HepG2 (cell line): ENCODE data around the gene MBD4. TPM values are rescaled to one million over a fixed set of nuclear protein-coding genes. Genes with fewer than 3 reads are reported as not detected.
A peak's percentile ranks its signal among the peaks of the same experiment; 100 is the strongest.

Experiments
- ATF7-NPFF ChIP-seq: sonication (generic); formaldehyde crosslinking; IDR thresholded peaks from 2 replicates; pipeline ENCODE4 v1.8.1; 2023; ENCODE audit warnings: mild to moderate bottlenecking, low read depth, missing genetic modification reagents, moderate library complexity
- GATA4 ChIP-seq: sonication (generic); IDR thresholded peaks from 2 replicates; pipeline ENCODE4 v1.6.1; 2016; ENCODE audit warnings: antibody characterized with exemption, low read depth, borderline replicate concordance
- GATAD1 ChIP-seq: IDR thresholded peaks from 2 replicates; pipeline ENCODE4 v1.6.1; 2016; ENCODE audit warnings: missing genetic modification reagents, missing compliant biosample characterization
- GLI4 ChIP-seq: sonication (generic); formaldehyde crosslinking; IDR thresholded peaks from 2 replicates; pipeline ENCODE4 v1.5.1; 2020; ENCODE audit warnings: missing genetic modification reagents, mild to moderate bottlenecking, moderate library complexity, borderline replicate concordance
- HMGA1 ChIP-seq: sonication (generic); formaldehyde crosslinking; conservative IDR thresholded peaks from 2 replicates; pipeline ENCODE4 v1.4.0; 2020; ENCODE audit warnings: missing genetic modification reagents
- HOXA5 ChIP-seq: sonication (generic); formaldehyde crosslinking; IDR thresholded peaks from 2 replicates; pipeline ENCODE4 v1.4.0; 2020; ENCODE audit warnings: missing genetic modification reagents
- NBN ChIP-seq: fragments of 450-650 bp; conservative IDR thresholded peaks from 2 replicates; pipeline ENCODE4 v1.6.1; 2017
- PHF8 ChIP-seq: sonication (generic); formaldehyde crosslinking; IDR thresholded peaks from 2 replicates; pipeline ENCODE4 v1.5.0; 2020; ENCODE audit warnings: missing genetic modification reagents
- PRMT3 ChIP-seq: sonication (generic); formaldehyde crosslinking; IDR thresholded peaks from 2 replicates; pipeline ENCODE4 v1.8.1; 2022; ENCODE audit warnings: low read depth, mild to moderate bottlenecking, moderate library complexity, missing genetic modification reagents, borderline replicate concordance
- REXO4 ChIP-seq: sonication (generic); formaldehyde crosslinking; IDR thresholded peaks from 2 replicates; pipeline ENCODE4 v1.8.0; 2022; ENCODE audit warnings: missing genetic modification reagents, mild to moderate bottlenecking, borderline replicate concordance
- RFXANK ChIP-seq: IDR thresholded peaks from 2 replicates; pipeline ENCODE4 v1.6.1; 2016
- SIX4 ChIP-seq: sonication (generic); formaldehyde crosslinking; IDR thresholded peaks from 2 replicates; pipeline ENCODE4 v1.4.0; 2020; ENCODE audit warnings: missing genetic modification reagents
- U2AF1 ChIP-seq: fragments of 200-400 bp; formaldehyde crosslinking; optimal IDR thresholded peaks from 2 replicates; pipeline ENCODE3; 2017; ENCODE audit warnings: mild to moderate bottlenecking, low read depth, low read length
- ZFP41 ChIP-seq: sonication (generic); formaldehyde crosslinking; IDR thresholded peaks from 2 replicates; pipeline ENCODE4 v1.4.0; 2020; ENCODE audit warnings: mild to moderate bottlenecking, missing genetic modification reagents, borderline replicate concordance
- ZFP62 ChIP-seq: sonication (generic); formaldehyde crosslinking; IDR thresholded peaks from 2 replicates; pipeline ENCODE4 v1.4.0; 2020; ENCODE audit warnings: missing genetic modification reagents
- ZNF329 ChIP-seq: sonication (generic); formaldehyde crosslinking; IDR thresholded peaks from 2 replicates; pipeline ENCODE4 v1.9.0; 2021; ENCODE audit warnings: low read depth, mild to moderate bottlenecking, missing genetic modification reagents
- ZNF335 ChIP-seq: sonication (generic); formaldehyde crosslinking; IDR thresholded peaks from 2 replicates; pipeline ENCODE4 v1.4.0; 2020; ENCODE audit warnings: missing genetic modification reagents
- ZNF563 ChIP-seq: sonication (generic); formaldehyde crosslinking; IDR thresholded peaks from 2 replicates; pipeline ENCODE4 v1.8.0; 2022; ENCODE audit warnings: mild to moderate bottlenecking, moderate library complexity, missing genetic modification reagents
- ZNF598 ChIP-seq: sonication (generic); formaldehyde crosslinking; IDR thresholded peaks from 2 replicates; pipeline ENCODE4 v1.5.1; 2020; ENCODE audit warnings: mild to moderate bottlenecking, missing genetic modification reagents, borderline replicate concordance
- polyA plus RNA-seq, 8 experiments: library from polyadenylated mRNA; depleted of rRNA in 3 of 8; stranded (reverse) in 7 of 8; unstranded in 1 of 8; fragments of >200 nt; fragmentation: Illumina TruSeq in 4 of 8; extraction: Trizol in 4 of 8; gene quantifications; 2 replicates each; pipeline versions ENCODE4 v1.2.1 to v1.2.3, GENCODE V29; 2011 to 2016; ENCODE audit warnings: low read depth in 4 of 8, missing spikeins in 1 of 8, mixed read lengths in 1 of 8; ENCODE audit not compliant: insufficient read depth in 1 of 8
- total RNA-seq, 5 experiments: library from RNA; depleted of rRNA; stranded (reverse); fragments of >200 nt; fragmentation: Illumina TruSeq; extraction: Trizol; gene quantifications; 2 replicates each; pipeline ENCODE4 v1.2.3, GENCODE V29; 2016; ENCODE audit warnings: low read depth in 1 of 5
- TF ChIP-seq, protein P1 (sequence below): sonication (generic); formaldehyde crosslinking; IDR thresholded peaks from 2 replicates; pipeline ENCODE4 v1.5.0; 2020; ENCODE audit warnings: missing genetic modification reagents, mild to moderate bottlenecking, borderline replicate concordance
- TF ChIP-seq, protein P2 (sequence below): sonication (generic); formaldehyde crosslinking; IDR thresholded peaks from 2 replicates; pipeline ENCODE4 v1.4.0; 2020; ENCODE audit warnings: missing genetic modification reagents, borderline replicate concordance
- TF ChIP-seq, protein P3 (sequence below): sonication (generic); formaldehyde crosslinking; IDR thresholded peaks from 2 replicates; pipeline ENCODE4 v1.5.0; 2020; ENCODE audit warnings: missing genetic modification reagents, mild to moderate bottlenecking, borderline replicate concordance
- TF ChIP-seq, protein P4 (sequence below): sonication (generic); formaldehyde crosslinking; IDR thresholded peaks from 2 replicates; pipeline ENCODE4 v1.4.0; 2020; ENCODE audit warnings: missing genetic modification reagents, borderline replicate concordance

Gene MBD4
- total and polyA plus RNA-seq, 2 of the 13 experiments (the other 11 are each of a cell fraction or from before 2014, with no cell fraction given): 14.9 to 25.3 TPM

DNA sequence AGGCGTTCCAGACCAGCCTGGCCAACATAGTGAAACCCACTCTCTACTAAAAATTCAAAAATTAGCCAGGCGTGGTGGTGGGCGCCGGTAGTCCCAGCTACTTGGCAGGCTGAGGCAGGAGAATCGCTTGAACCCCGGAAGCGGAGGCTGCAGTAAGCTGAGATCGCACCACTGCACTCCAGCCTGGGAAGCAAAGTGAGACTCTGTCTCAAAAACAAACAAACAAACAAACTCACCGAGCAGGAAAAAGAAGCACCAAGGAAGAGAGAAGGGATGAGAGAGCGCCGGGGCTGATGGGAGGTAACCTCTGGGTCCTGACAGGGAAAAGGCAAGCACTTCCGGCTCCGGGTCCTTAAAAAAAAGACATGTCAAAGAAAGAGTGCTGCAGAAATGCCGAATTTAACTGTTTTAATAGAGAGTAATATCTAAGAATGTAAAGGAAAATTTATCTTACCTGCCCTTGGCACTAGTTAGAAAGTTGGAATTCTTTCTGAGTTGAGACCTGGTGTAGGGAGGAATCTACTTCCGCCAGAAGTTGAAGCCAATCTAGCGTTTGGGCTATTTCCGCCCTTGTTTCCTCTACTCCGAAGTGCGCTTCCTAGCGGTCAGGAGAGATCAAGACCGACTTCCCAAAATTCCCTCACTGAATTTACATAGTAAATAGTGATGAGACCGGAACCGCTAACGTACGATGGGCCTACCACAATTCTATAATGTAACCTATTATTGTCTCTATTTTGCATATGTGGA, 40.4 kb downstream of the MBD4 start (continued):
- TF ChIP-seq, protein P1, sequence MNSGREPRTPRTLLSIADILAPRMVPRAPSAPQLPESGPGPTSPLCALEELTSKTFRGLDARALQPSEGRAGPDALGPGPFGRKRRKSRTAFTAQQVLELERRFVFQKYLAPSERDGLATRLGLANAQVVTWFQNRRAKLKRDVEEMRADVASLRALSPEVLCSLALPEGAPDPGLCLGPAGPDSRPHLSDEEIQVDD: no peak
- no peak for TF ChIP-seq ZNF335 (CRISPR knock-in tag)
- no peak for TF ChIP-seq ZNF598
- TF ChIP-seq ATF7-NPFF (CRISPR knock-in tag): no peak
- TF ChIP-seq PHF8: peak; percentile 69; the same call in 1 of the 2 replicates
- TF ChIP-seq ZNF563 (CRISPR knock-in tag): no peak
- no peak for TF ChIP-seq GLI4 (CRISPR knock-in tag)
- TF ChIP-seq ZFP41 (CRISPR knock-in tag): no peak
- TF ChIP-seq RFXANK (CRISPR knock-in tag): no peak
- no peak for TF ChIP-seq GATA4
- no peak for TF ChIP-seq ZNF329
- TF ChIP-seq, protein P2, sequence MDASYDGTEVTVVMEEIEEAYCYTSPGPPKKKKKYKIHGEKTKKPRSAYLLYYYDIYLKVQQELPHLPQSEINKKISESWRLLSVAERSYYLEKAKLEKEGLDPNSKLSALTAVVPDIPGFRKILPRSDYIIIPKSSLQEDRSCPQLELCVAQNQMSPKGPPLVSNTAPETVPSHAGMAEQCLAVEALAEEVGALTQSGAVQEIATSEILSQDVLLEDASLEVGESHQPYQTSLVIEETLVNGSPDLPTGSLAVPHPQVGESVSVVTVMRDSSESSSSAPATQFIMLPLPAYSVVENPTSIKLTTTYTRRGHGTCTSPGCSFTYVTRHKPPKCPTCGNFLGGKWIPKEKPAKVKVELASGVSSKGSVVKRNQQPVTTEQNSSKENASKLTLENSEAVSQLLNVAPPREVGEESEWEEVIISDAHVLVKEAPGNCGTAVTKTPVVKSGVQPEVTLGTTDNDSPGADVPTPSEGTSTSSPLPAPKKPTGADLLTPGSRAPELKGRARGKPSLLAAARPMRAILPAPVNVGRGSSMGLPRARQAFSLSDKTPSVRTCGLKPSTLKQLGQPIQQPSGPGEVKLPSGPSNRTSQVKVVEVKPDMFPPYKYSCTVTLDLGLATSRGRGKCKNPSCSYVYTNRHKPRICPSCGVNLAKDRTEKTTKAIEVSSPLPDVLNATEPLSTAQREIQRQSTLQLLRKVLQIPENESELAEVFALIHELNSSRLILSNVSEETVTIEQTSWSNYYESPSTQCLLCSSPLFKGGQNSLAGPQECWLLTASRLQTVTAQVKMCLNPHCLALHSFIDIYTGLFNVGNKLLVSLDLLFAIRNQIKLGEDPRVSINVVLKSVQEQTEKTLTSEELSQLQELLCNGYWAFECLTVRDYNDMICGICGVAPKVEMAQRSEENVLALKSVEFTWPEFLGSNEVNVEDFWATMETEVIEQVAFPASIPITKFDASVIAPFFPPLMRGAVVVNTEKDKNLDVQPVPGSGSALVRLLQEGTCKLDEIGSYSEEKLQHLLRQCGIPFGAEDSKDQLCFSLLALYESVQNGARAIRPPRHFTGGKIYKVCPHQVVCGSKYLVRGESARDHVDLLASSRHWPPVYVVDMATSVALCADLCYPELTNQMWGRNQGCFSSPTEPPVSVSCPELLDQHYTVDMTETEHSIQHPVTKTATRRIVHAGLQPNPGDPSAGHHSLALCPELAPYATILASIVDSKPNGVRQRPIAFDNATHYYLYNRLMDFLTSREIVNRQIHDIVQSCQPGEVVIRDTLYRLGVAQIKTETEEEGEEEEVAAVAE (CRISPR knock-in tag): no peak; the same call in 1 of the 2 replicates
- no peak for TF ChIP-seq NBN
- no peak for TF ChIP-seq PRMT3
- TF ChIP-seq HOXA5 (CRISPR knock-in tag): no peak; the same call in 1 of the 2 replicates
- TF ChIP-seq REXO4 (CRISPR knock-in tag): no peak
- TF ChIP-seq, protein P3, sequence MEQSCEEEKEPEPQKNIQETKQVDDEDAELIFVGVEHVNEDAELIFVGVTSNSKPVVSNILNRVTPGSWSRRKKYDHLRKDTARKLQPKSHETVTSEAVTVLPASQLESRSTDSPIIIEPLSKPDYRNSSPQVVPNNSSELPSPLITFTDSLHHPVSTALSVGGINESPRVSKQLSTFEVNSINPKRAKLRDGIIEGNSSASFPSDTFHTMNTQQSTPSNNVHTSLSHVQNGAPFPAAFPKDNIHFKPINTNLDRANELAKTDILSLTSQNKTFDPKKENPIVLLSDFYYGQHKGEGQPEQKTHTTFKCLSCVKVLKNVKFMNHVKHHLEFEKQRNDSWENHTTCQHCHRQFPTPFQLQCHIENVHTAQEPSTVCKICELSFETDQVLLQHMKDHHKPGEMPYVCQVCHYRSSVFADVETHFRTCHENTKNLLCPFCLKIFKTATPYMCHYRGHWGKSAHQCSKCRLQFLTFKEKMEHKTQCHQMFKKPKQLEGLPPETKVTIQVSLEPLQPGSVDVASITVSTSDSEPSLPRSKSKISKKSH (CRISPR knock-in tag): no peak
- peak; percentile 90 for TF ChIP-seq GATAD1 (CRISPR knock-in tag)
- no peak for TF ChIP-seq U2AF1
- no peak for TF ChIP-seq ZFP62
- TF ChIP-seq, protein P4, sequence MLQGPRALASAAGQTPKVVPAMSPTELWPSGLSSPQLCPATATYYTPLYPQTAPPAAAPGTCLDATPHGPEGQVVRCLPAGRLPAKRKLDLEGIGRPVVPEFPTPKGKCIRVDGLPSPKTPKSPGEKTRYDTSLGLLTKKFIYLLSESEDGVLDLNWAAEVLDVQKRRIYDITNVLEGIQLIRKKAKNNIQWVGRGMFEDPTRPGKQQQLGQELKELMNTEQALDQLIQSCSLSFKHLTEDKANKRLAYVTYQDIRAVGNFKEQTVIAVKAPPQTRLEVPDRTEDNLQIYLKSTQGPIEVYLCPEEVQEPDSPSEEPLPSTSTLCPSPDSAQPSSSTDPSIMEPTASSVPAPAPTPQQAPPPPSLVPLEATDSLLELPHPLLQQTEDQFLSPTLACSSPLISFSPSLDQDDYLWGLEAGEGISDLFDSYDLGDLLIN (CRISPR knock-in tag): no peak
- no peak for TF ChIP-seq SIX4 (CRISPR knock-in tag)
- no peak for TF ChIP-seq HMGA1 (CRISPR knock-in tag)
